Measurements from ENCODE around the gene FAM53A.

The FAM53A gene

DNA sequence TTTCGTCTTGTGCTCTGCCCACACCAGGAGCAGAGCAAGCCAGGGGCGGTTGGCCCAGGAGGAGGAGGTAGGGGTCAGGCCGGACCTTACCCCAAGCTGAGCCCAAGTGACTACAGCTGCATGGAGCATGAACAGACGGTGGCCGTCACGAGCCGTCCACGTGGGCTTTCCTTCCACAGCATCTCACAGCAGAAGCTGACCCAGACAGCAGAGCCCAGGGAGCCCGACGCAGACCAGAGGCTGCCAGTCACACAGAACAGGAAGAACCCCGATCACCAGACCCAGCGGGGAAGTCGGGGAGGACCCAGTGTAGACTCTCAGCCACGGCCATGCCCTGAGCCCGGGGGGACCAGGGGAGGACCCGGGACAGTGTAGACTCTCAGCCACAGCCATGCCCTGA is 58.0 kb downstream of the FAM53A start:
- no peak overlapping the region for H2AK5ac ChIP-seq (ENCODE audit: low read length, severe bottlenecking)

DNA sequence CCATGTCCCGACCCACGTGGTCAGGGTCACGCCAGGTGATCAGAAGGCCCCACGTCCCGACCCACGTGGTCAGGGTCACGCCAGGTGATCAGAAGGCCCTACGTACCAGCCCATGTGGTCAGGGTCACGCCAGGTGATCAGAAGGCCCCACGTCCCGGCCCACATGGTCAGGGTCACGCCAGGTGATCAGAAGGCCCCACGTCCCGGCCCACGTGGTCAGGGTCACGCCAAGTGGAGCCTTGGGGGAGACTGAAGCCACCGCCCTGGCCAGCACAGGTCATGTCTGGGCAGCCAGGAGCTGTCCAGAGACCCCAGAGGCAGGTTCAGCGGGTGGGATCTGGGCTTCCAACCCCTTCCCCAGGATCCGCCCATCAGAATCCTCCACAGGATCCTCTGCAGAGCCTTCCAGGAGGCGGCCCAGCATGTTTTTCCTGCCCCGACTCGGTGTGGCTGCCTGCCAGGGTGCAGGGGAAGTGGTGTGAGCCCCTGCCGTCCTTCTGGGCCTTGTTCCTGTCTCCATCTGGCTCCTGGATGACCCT is 58.4 kb downstream of the FAM53A start:
- no peak for DNase-seq
- Histone ChIP-seq H2AK5ac (ENCODE audit: low read length, severe bottlenecking) (no peak overlapping the region), H3K14ac (ENCODE audit: low read length in 2 of 2) (no peak overlapping the region), H3K27ac (ENCODE audit: low read length, poor library complexity, severe bottlenecking) (no peak overlapping the region), H3K9ac (ENCODE audit: low read length) (no peak overlapping the region), H3K9me3 (ENCODE audit: control insufficient read depth, low read length) (no peaks in the 10 kb centered on the region), H3K18ac (ENCODE audit: low read depth in 1 of 2, low read length in 2 of 2) (no peak overlapping the region), H4K91ac (ENCODE audit: low read length) (no peak overlapping the region), H2BK120ac (ENCODE audit: low read depth, low read length) (no peak overlapping the region), H2BK15ac (ENCODE audit: low read depth, poor library complexity, severe bottlenecking) (no peak overlapping the region), H3K23ac (ENCODE audit: low read length in 2 of 2) (no peak overlapping the region), H3K4me1 (ENCODE audit: control insufficient read depth, insufficient read depth, low read depth, low read length) (peaks cover 2% of the 10 kb centered on the region), H2BK5ac (ENCODE audit: low read depth, low read length, poor library complexity, severe bottlenecking) (no peak overlapping the region), H3K4me3 (ENCODE audit: insufficient read depth in 1 of 2, low read depth in 1 of 2, low read length in 2 of 2) (no peak overlapping the region), H3K4ac (ENCODE audit: low read depth in 1 of 2, low read length in 2 of 2) (no peak overlapping the region), H3K79me1 (replicated peaks; ENCODE audit: low read length, poor library complexity, severe bottlenecking) (no peaks in the 10 kb centered on the region), H2AFZ (ENCODE audit: low read depth, low read length) (no peak overlapping the region), H4K8ac (ENCODE audit: low read length) (no peak overlapping the region), H3K4me2 (ENCODE audit: low read length, poor library complexity, severe bottlenecking) (no peak overlapping the region), H3K36me3 (ENCODE audit: control insufficient read depth in 1 of 2, insufficient read depth in 2 of 2, low read depth in 1 of 2, low read length in 2 of 2) (peaks cover 0 to 3% of the 10 kb centered on the region in 2 experiments), H3K27me3 (ENCODE audit: control insufficient read depth in 1 of 2, insufficient read depth in 1 of 2, low read length in 2 of 2) (peaks cover 0 to 2% of the 10 kb centered on the region in 2 experiments), H2BK12ac (ENCODE audit: low read length in 2 of 2) (no peak overlapping the region)
- 95% methylated on average over 20 of the region's 23 CpGs for WGBS

More for the DNA sequence above, 58.0 kb downstream of the FAM53A start:
- Histone ChIP-seq H3K4ac (ENCODE audit: low read depth in 1 of 2, low read length in 2 of 2) (no peak overlapping the region), H3K36me3 (ENCODE audit: control insufficient read depth in 1 of 2, insufficient read depth in 2 of 2, low read depth in 1 of 2, low read length in 2 of 2) (peaks cover 0 to 3% of the 10 kb centered on the region in 2 experiments), H3K4me3 (ENCODE audit: insufficient read depth in 1 of 2, low read depth in 1 of 2, low read length in 2 of 2) (no peak overlapping the region), H4K91ac (ENCODE audit: low read length) (no peak overlapping the region), H4K8ac (ENCODE audit: low read length) (no peak overlapping the region), H3K4me1 (ENCODE audit: control insufficient read depth, insufficient read depth, low read depth, low read length) (peaks cover 2% of the 10 kb centered on the region), H3K9me3 (ENCODE audit: control insufficient read depth, low read length) (no peaks in the 10 kb centered on the region), H3K27ac (ENCODE audit: low read length, poor library complexity, severe bottlenecking) (no peak overlapping the region), H3K79me1 (replicated peaks; ENCODE audit: low read length, poor library complexity, severe bottlenecking) (no peaks in the 10 kb centered on the region), H2BK12ac (ENCODE audit: low read length in 2 of 2) (no peak overlapping the region), H2BK5ac (ENCODE audit: low read depth, low read length, poor library complexity, severe bottlenecking) (no peak overlapping the region), H2AFZ (ENCODE audit: low read depth, low read length) (no peak overlapping the region), H3K4me2 (ENCODE audit: low read length, poor library complexity, severe bottlenecking) (no peak overlapping the region), H3K9ac (ENCODE audit: low read length) (no peak overlapping the region), H2BK15ac (ENCODE audit: low read depth, poor library complexity, severe bottlenecking) (no peak overlapping the region), H3K18ac (ENCODE audit: low read depth in 1 of 2, low read length in 2 of 2) (no peak overlapping the region), H3K27me3 (ENCODE audit: control insufficient read depth in 1 of 2, insufficient read depth in 1 of 2, low read length in 2 of 2) (peaks cover 0 to 2% of the 10 kb centered on the region in 2 experiments), H2BK120ac (ENCODE audit: low read depth, low read length) (no peak overlapping the region), H3K23ac (ENCODE audit: low read length in 2 of 2) (no peak overlapping the region), H3K14ac (ENCODE audit: low read length in 2 of 2) (no peak overlapping the region)
- 89% methylated on average over 16 of the region's 16 CpGs for WGBS
- no peak for DNase-seq

DNA sequence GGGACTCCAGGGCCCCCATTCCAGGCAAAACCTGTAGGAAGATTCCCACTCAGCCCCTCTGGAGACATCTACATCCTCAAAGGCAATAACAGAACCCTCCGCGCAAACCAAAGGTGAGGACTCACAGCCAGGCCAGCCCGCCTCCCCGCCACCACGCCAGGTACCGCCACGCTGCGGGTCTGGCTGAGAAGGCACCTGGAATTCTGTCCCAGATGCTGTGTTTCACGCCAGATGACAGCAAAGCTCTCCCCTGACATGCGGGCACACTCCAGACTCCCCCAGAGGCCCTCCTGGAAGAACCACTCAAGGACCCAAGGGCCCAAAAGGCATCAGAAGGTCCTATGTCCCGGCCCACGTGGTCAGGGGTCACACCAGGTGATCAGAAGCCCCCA is 59.6 kb downstream of the FAM53A start:
- Histone ChIP-seq H2BK12ac (ENCODE audit: low read length in 2 of 2) (no peak overlapping the region), H3K4ac (ENCODE audit: low read depth in 1 of 2, low read length in 2 of 2) (no peak overlapping the region), H3K18ac (ENCODE audit: low read depth in 1 of 2, low read length in 2 of 2) (no peak overlapping the region), H3K4me3 (ENCODE audit: insufficient read depth in 1 of 2, low read depth in 1 of 2, low read length in 2 of 2) (no peak overlapping the region), H2BK120ac (ENCODE audit: low read depth, low read length) (no peak overlapping the region), H3K79me1 (replicated peaks; ENCODE audit: low read length, poor library complexity, severe bottlenecking) (no peaks in the 10 kb centered on the region), H3K4me2 (ENCODE audit: low read length, poor library complexity, severe bottlenecking) (no peak overlapping the region), H2AK5ac (ENCODE audit: low read length, severe bottlenecking) (no peak overlapping the region), H3K36me3 (ENCODE audit: control insufficient read depth in 1 of 2, insufficient read depth in 2 of 2, low read depth in 1 of 2, low read length in 2 of 2) (no peaks in the 10 kb centered on the region), H4K91ac (ENCODE audit: low read length) (no peak overlapping the region), H3K27ac (ENCODE audit: low read length, poor library complexity, severe bottlenecking) (no peak overlapping the region), H4K8ac (ENCODE audit: low read length) (no peak overlapping the region), H3K14ac (ENCODE audit: low read length in 2 of 2) (no peak overlapping the region), H2AFZ (ENCODE audit: low read depth, low read length) (no peak overlapping the region), H3K4me1 (ENCODE audit: control insufficient read depth, insufficient read depth, low read depth, low read length) (peaks cover 2% of the 10 kb centered on the region), H2BK15ac (ENCODE audit: low read depth, poor library complexity, severe bottlenecking) (no peak overlapping the region), H3K23ac (ENCODE audit: low read length in 2 of 2) (no peak overlapping the region), H3K27me3 (ENCODE audit: control insufficient read depth in 1 of 2, insufficient read depth in 1 of 2, low read length in 2 of 2) (peaks cover 0 to 2% of the 10 kb centered on the region in 2 experiments), H3K9ac (ENCODE audit: low read length) (no peak overlapping the region), H2BK5ac (ENCODE audit: low read depth, low read length, poor library complexity, severe bottlenecking) (no peak overlapping the region), H3K9me3 (ENCODE audit: control insufficient read depth, low read length) (no peaks in the 10 kb centered on the region)
- no peak for DNase-seq
- WGBS, result 94% methylated on average over 12 of the region's 12 CpGs

DNA sequence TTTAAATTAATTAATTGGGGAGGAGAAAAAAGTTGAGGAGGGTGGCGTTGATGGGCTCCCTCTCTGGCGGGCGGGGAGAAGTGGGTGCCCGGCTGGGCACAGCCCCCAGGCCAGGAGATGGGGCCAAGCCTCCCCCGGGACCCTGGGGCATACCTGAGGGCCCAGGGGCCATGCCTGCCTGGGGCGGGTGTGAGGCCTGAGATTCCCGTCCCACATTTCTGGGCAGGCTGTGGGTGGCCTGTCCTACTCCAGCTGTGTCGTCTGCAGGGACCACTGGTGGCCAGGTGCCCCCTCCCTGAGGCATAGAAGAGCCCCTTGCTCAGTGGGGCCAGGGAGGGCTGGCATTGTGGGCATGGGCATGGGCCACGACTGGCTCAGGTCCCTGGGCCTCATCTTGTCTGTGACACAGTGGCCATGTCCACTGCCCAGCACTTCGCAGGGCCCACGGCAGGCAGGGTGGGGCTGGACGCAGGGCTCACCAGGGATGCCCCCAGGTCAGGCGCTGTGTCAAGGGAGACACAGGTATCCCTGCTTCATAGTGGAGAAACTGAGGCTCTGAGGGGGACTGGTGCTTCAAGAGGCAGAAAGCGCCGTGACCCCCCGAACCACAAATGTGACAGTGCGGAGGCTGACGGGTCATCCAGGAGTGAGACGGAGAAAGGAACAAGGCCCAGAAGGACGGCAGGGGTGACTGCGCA is 60.1 kb downstream of the FAM53A start:
- no peak for DNase-seq
- Histone ChIP-seq H3K18ac (ENCODE audit: low read depth in 1 of 2, low read length in 2 of 2) (no peak overlapping the region), H3K36me3 (ENCODE audit: control insufficient read depth in 1 of 2, insufficient read depth in 2 of 2, low read depth in 1 of 2, low read length in 2 of 2) (no peaks in the 10 kb centered on the region), H3K79me1 (replicated peaks; ENCODE audit: low read length, poor library complexity, severe bottlenecking) (no peaks in the 10 kb centered on the region), H4K8ac (ENCODE audit: low read length) (no peak overlapping the region), H3K9ac (ENCODE audit: low read length) (no peak overlapping the region), H3K4ac (ENCODE audit: low read depth in 1 of 2, low read length in 2 of 2) (no peak overlapping the region), H3K9me3 (ENCODE audit: control insufficient read depth, low read length) (no peaks in the 10 kb centered on the region), H3K4me2 (ENCODE audit: low read length, poor library complexity, severe bottlenecking) (no peak overlapping the region), H2AK5ac (ENCODE audit: low read length, severe bottlenecking) (no peak overlapping the region), H2BK5ac (ENCODE audit: low read depth, low read length, poor library complexity, severe bottlenecking) (no peak overlapping the region), H3K27ac (ENCODE audit: low read length, poor library complexity, severe bottlenecking) (no peak overlapping the region), H3K27me3 (ENCODE audit: control insufficient read depth in 1 of 2, insufficient read depth in 1 of 2, low read length in 2 of 2) (peaks cover 0 to 2% of the 10 kb centered on the region in 2 experiments), H3K4me3 (ENCODE audit: insufficient read depth in 1 of 2, low read depth in 1 of 2, low read length in 2 of 2) (no peak overlapping the region), H2BK120ac (ENCODE audit: low read depth, low read length) (no peak overlapping the region), H2BK12ac (ENCODE audit: low read length in 2 of 2) (no peak overlapping the region), H3K14ac (ENCODE audit: low read length in 2 of 2) (no peak overlapping the region), H2AFZ (ENCODE audit: low read depth, low read length) (no peak overlapping the region), H2BK15ac (ENCODE audit: low read depth, poor library complexity, severe bottlenecking) (no peak overlapping the region), H4K91ac (ENCODE audit: low read length) (no peak overlapping the region), H3K23ac (ENCODE audit: low read length in 2 of 2) (no peak overlapping the region), H3K4me1 (ENCODE audit: control insufficient read depth, insufficient read depth, low read depth, low read length) (peaks cover under 1% of the 10 kb centered on the region)
- 92% methylated on average over 21 of the region's 21 CpGs for WGBS
